HCT116 (cell line): Measurements from ENCODE around the gene GAPT. TPM values are rescaled to one million over a fixed set of nuclear protein-coding genes. Genes with fewer than 3 reads are reported as not detected.

ENCODE experiments used
- ATAC-seq: fragments of 200-7000 bp; cut with Tn5 transposase; 2 replicates; pipeline ENCODE4 v1.9.1; 2020; ENCODE audit warnings: mild to moderate bottlenecking, moderate library complexity
- BruUV-seq: library from RNA; stranded (reverse); fragments of 400-500 nt; replicated peaks from 2 replicates; lab custom pipeline; 2021; lab: Mats Ljungman, UMichigan
- CTCF ChIA-PET: fragments of 300-600 bp; sonication (Branson Sonifier 250); formaldehyde crosslinking; loops from one replicate; lab custom pipeline; 2021; ENCODE audit warnings: antibody characterized with exemption; lab: Charles Lee
- POLR2A ChIA-PET: fragments of 300-600, 350-600 bp; sonication (Branson Sonifier 250); formaldehyde crosslinking; loops from one replicate; lab custom pipeline; 2021; ENCODE audit warnings: antibody characterized with exemption; lab: Charles Lee
- RAD21 ChIA-PET, 2 experiments: fragments of 300-600 bp; sonication (Branson Sonifier 250); formaldehyde crosslinking; loops; one replicate each; lab custom pipeline; 2023; ENCODE audit warnings: low total read pairs in 2 of 2; ENCODE audit not compliant: uncharacterized antibody in 2 of 2, unreplicated experiment in 2 of 2, low non-redundant PET in 1 of 2; lab: Charles Lee
- DNase-seq: peaks from one replicate; pipeline ENCODE4 v3.0.0-alpha.2; 2010; ENCODE audit warnings: low read depth, low spot score
- H2AFZ ChIP-seq: fragments of 200-600 bp; shearing (Covaris generic), sonication (generic); 2 replicates; pipeline ENCODE4 v1.6.1; 2017; ENCODE audit warnings: low read depth, mixed run types, mixed read lengths, antibody characterized with exemption, low read length; ENCODE audit not compliant: poor library complexity, severe bottlenecking
- H3K27ac ChIP-seq: 2 replicates; pipeline ENCODE4 v1.5.1; 2012; ENCODE audit warnings: low read depth, low read length
- H3K27me3 ChIP-seq: fragments of 200-600 bp; sonication (generic); 2 replicates; pipeline ENCODE4 v1.6.1; 2016; ENCODE audit warnings: mixed run types, low read length, mixed read lengths; ENCODE audit not compliant: insufficient read depth
- H3K36me3 ChIP-seq, 2 experiments: fragments of 200-500 bp in 1 of 2; fragments of 200-600 bp in 1 of 2; sonication (Bioruptor generic) in 1 of 2; sonication (generic) in 1 of 2; 2 replicates each; pipeline versions ENCODE4 v1.5.1 to v1.6.1; 2014 to 2016; ENCODE audit warnings: low read length in 2 of 2, inconsistent platforms in 1 of 2, mixed read lengths in 1 of 2, mixed run types in 1 of 2; ENCODE audit not compliant: insufficient read depth in 2 of 2, control insufficient read depth in 1 of 2
- H3K4me1 ChIP-seq, 2 experiments: fragments of 200-600 bp in 1 of 2; sonication (generic) in 1 of 2; 2 replicates each; pipeline versions ENCODE4 v1.5.1 to v1.6.1; 2012 to 2017; ENCODE audit warnings: low read length in 2 of 2, inconsistent platforms in 1 of 2, mild to moderate bottlenecking in 1 of 2, mixed read lengths in 1 of 2, mixed run types in 1 of 2, moderate library complexity in 1 of 2; ENCODE audit not compliant: insufficient read depth in 2 of 2, control insufficient read depth in 1 of 2
- H3K4me2 ChIP-seq: fragments of 200-600 bp; sonication (generic); 2 replicates; pipeline ENCODE4 v1.6.1; 2017; ENCODE audit warnings: mixed run types, low read length, mixed read lengths
- H3K4me3 ChIP-seq, 2 experiments: fragments of 200-600 bp in 1 of 2; sonication (generic) in 1 of 2; replicated peaks in 1 of 2; 2 replicates each; pipeline ENCODE4 v1.5.1; 2011 to 2016; ENCODE audit warnings: low read length in 2 of 2, control low read depth in 1 of 2, low read depth in 1 of 2, mild to moderate bottlenecking in 1 of 2, mixed read lengths in 1 of 2, mixed run types in 1 of 2
- H3K79me2 ChIP-seq: fragments of 200-600 bp; sonication (generic); 2 replicates; pipeline ENCODE4 v1.6.1; 2017; ENCODE audit warnings: mild to moderate bottlenecking, mixed run types, low read length, moderate library complexity, mixed read lengths; ENCODE audit not compliant: insufficient read depth
- H3K9ac ChIP-seq: fragments of 200-600 bp; sonication (generic); 2 replicates; pipeline ENCODE4 v1.6.1; 2016; ENCODE audit warnings: low read length, mixed read lengths
- H3K9me2 ChIP-seq: fragments of 200-600 bp; sonication (generic), shearing (Covaris generic); 2 replicates; pipeline ENCODE4 v1.6.1; 2017; ENCODE audit warnings: mixed run types, mild to moderate bottlenecking, moderate library complexity; ENCODE audit not compliant: insufficient read depth
- H3K9me3 ChIP-seq, 2 experiments: fragments of 200-500 bp in 1 of 2; fragments of 200-600 bp in 1 of 2; sonication (Bioruptor generic) in 1 of 2; sonication (generic) in 1 of 2; 2 replicates each; pipeline ENCODE4 v1.6.1; 2014 to 2017; ENCODE audit warnings: low read length in 2 of 2, mixed read lengths in 2 of 2, inconsistent platforms in 1 of 2, low read depth in 1 of 2, mild to moderate bottlenecking in 1 of 2, mixed run types in 1 of 2, moderate library complexity in 1 of 2; ENCODE audit not compliant: control insufficient read depth in 1 of 2, insufficient read depth in 1 of 2
- H4K20me1 ChIP-seq: fragments of 200-600 bp; sonication (generic), shearing (Covaris generic); 2 replicates; pipeline ENCODE4 v1.6.1; 2017; ENCODE audit warnings: mixed run types, mild to moderate bottlenecking, moderate library complexity; ENCODE audit not compliant: insufficient read depth
- ATF3 ChIP-seq: IDR thresholded peaks from 2 replicates; pipeline ENCODE4 v1.6.1; 2012
- CBX3 ChIP-seq: IDR thresholded peaks from 2 replicates; pipeline ENCODE4 v1.6.1; 2012; ENCODE audit warnings: low read depth
- CEBPB ChIP-seq: IDR thresholded peaks from 2 replicates; pipeline ENCODE4 v1.6.1; 2012; ENCODE audit warnings: low read depth
- CTCF ChIP-seq, 3 experiments: fragments of 200-600 bp in 1 of 3; sonication (generic) in 1 of 3; IDR thresholded peaks in 2 of 3; conservative IDR thresholded peaks in 1 of 3; 2 replicates each; pipeline ENCODE4 v1.5.1; 2012 to 2017; ENCODE audit warnings: low read depth in 2 of 3, low read length in 2 of 3, antibody characterized with exemption in 1 of 3, borderline replicate concordance in 1 of 3, control low read depth in 1 of 3, mild to moderate bottlenecking in 1 of 3, mixed read lengths in 1 of 3, mixed run types in 1 of 3, moderate library complexity in 1 of 3; ENCODE audit not compliant: insufficient read depth in 1 of 3
- EGR1 ChIP-seq: IDR thresholded peaks from 2 replicates; pipeline ENCODE4 v1.6.1; 2012; ENCODE audit warnings: low read depth
- ELF1 ChIP-seq: IDR thresholded peaks from 2 replicates; pipeline ENCODE4 v1.6.1; 2012; ENCODE audit warnings: low read depth, borderline replicate concordance
- EZH2 ChIP-seq: fragments of 200-600 bp; sonication (generic); IDR thresholded peaks from 2 replicates; pipeline ENCODE4 v1.6.1; 2017; ENCODE audit warnings: antibody characterized with exemption, mixed run types
- EZH2phosphoT487 ChIP-seq: fragments of 200-600 bp; IDR thresholded peaks from 2 replicates; pipeline ENCODE4 v1.6.1; 2018; ENCODE audit warnings: antibody characterized with exemption, borderline replicate concordance
- FOSL1 ChIP-seq: IDR thresholded peaks from 2 replicates; pipeline ENCODE4 v1.6.1; 2012; ENCODE audit warnings: low read depth
- JUND ChIP-seq: IDR thresholded peaks from 2 replicates; pipeline ENCODE4 v1.6.1; 2012
- MAX ChIP-seq: IDR thresholded peaks from 2 replicates; pipeline ENCODE4 v1.6.1; 2012
- POLR2AphosphoS5 ChIP-seq: IDR thresholded peaks from 2 replicates; pipeline ENCODE4 v1.6.1; 2011; ENCODE audit warnings: mild to moderate bottlenecking, low read depth, low read length, moderate library complexity
- RAD21 ChIP-seq: IDR thresholded peaks from 2 replicates; pipeline ENCODE4 v1.6.1; 2012; ENCODE audit warnings: low read depth, mild to moderate bottlenecking
- REST ChIP-seq: IDR thresholded peaks from 2 replicates; pipeline ENCODE4 v1.6.1; 2012; ENCODE audit warnings: low read depth
- SIN3A ChIP-seq: IDR thresholded peaks from 2 replicates; pipeline ENCODE4 v1.6.1; 2012; ENCODE audit warnings: low read depth
- SRF ChIP-seq: IDR thresholded peaks from 2 replicates; pipeline ENCODE4 v1.6.1; 2012; ENCODE audit warnings: low read depth
- YY1 ChIP-seq: IDR thresholded peaks from 2 replicates; pipeline ENCODE4 v1.6.1; 2011; ENCODE audit warnings: low read length, low read depth, moderate library complexity, mild to moderate bottlenecking; ENCODE audit not compliant: insufficient replicate concordance; ENCODE audit errors: extremely low read depth
- ZBTB33 ChIP-seq: IDR thresholded peaks from 2 replicates; pipeline ENCODE4 v1.6.1; 2011; ENCODE audit warnings: mild to moderate bottlenecking, low read length, moderate library complexity; ENCODE audit not compliant: insufficient replicate concordance; ENCODE audit errors: extremely low read depth
- ZFX ChIP-seq: fragments of 450-650 bp; IDR thresholded peaks from 2 replicates; pipeline ENCODE4 v1.6.1; 2017
- intact Hi-C: fragments of 100-400 bp; cut with micrococcal nuclease; formaldehyde crosslinking; loops from 2 replicates; pipeline ENCODE4 v1.10.0; 2022
- total RNA-seq: library from RNA; stranded (reverse); gene quantifications from one replicate; pipeline ENCODE4 v1.2.1, GENCODE V29; 2021; ENCODE audit not compliant: unreplicated experiment

The GAPT gene
- total RNA-seq, 1 experiment from 2014 or later, result not detected

GRCh38 chr5:58504766-58505165 lies 13.5 kb downstream of the GAPT start:
- intact Hi-C loops, result no loop called here
- Histone ChIP-seq H3K9me3 (no peaks in the 10 kb centered on the region), H3K4me1 (no peaks in the 10 kb centered on the region), H3K4me3 (no peak overlapping the region), H3K27me3 (peaks cover 34% of the 10 kb centered on the region; the same call in 1 of the 2 replicates), H3K9me2 (no peaks in the 10 kb centered on the region)
- ATAC-seq (no peak), DNase-seq (no peak)
- RAD21 ChIA-PET, result no interaction called here
- no TSS peak for BruUV-seq
- TF ChIP-seq CEBPB, result no peak
- TF ChIP-seq EZH2phosphoT487, result no peak
- TF ChIP-seq CBX3, result no peak
- TF ChIP-seq CTCF (IDR thresholded peaks at IDR 0.05 in 2 of 3, conservative IDR thresholded peaks at IDR 0.05 in 1 of 3; ENCODE audit: borderline replicate concordance in 1 of 3, insufficient read depth in 1 of 3, low read depth in 2 of 3, low read length in 2 of 3), result no peak
- TF ChIP-seq EGR1, result no peak
- no peak for TF ChIP-seq ZBTB33
- TF ChIP-seq POLR2AphosphoS5, result no peak
- no peak for TF ChIP-seq RAD21
- TF ChIP-seq ATF3, result no peak
- TF ChIP-seq REST, result no peak
- TF ChIP-seq JUND, result no peak
- no peak for TF ChIP-seq SRF
- TF ChIP-seq FOSL1, result no peak
- TF ChIP-seq SIN3A, result no peak
- TF ChIP-seq YY1, result no peak
- TF ChIP-seq ZFX, result no peak
- no peak for TF ChIP-seq EZH2
- TF ChIP-seq MAX, result no peak
- no peak for TF ChIP-seq ELF1
- TF ChIP-seq, all 23 proteins: peak for 0
- H2AFZ ChIP-seq, result no peak overlapping the region
- no peaks in the 10 kb centered on the region for H3K79me2 ChIP-seq
- H4K20me1 ChIP-seq, result no peaks in the 10 kb centered on the region
- ChIA-PET CTCF (interaction anchor here (9.9 kb wide), 1 partner anchor 344 kb away, joined by 83 read pairs; no protein-coding TSS in a partner anchor), POLR2A (no interaction called here)
- no peaks in the 10 kb centered on the region for H3K36me3 ChIP-seq
- H3K4me2 ChIP-seq, result no peak overlapping the region
- H3K9ac ChIP-seq, result no peak overlapping the region
- no peak overlapping the region for H3K27ac ChIP-seq
